ENCODE measurements around the gene NRBP1.

Gene NRBP1

GRCh38 chr2:27407798-27408491, 20.5 kb upstream of the NRBP1 start:
- H3K9me3 Mint-ChIP-seq, result no peaks in the 10 kb centered on the region
- H3K4me3 Mint-ChIP-seq, result peak overlapping the region; percentile 88 to 94 (median 92)
- peaks cover 23% of the 10 kb centered on the region for H3K4me1 Mint-ChIP-seq
- peaks cover 8% of the 10 kb centered on the region for H3K36me3 Mint-ChIP-seq (ENCODE audit: low read depth)
- H3K27ac Mint-ChIP-seq, result peak overlapping the region; percentile 78 to 84 (median 80)
- peak; percentile 61 to 69 (median 66) for TF ChIP-seq CTCF (IDR thresholded peaks at IDR 0.05; ENCODE audit: unreplicated experiment in 3 of 3)
- H3K27me3 Mint-ChIP-seq (ENCODE audit: low read depth), result no peaks in the 10 kb centered on the region

- H3K9me3 Mint-ChIP-seq, result no peaks in the 10 kb centered on the region
- peaks cover 8% of the 10 kb centered on the region for H3K36me3 Mint-ChIP-seq (ENCODE audit: low read depth)
- H3K27ac Mint-ChIP-seq, result peak overlapping the region; percentile 78 to 84 (median 80)
- H3K4me3 Mint-ChIP-seq, result peak overlapping the region; percentile 88 to 94 (median 92)
- H3K27me3 Mint-ChIP-seq (ENCODE audit: low read depth), result no peaks in the 10 kb centered on the region
- no peak for TF ChIP-seq CTCF (IDR thresholded peaks at IDR 0.05; ENCODE audit: unreplicated experiment in 3 of 3)
- H3K4me1 Mint-ChIP-seq, result peaks cover 23% of the 10 kb centered on the region
Observed at GRCh38 chr2:27408601-27409320, 19.7 kb upstream of the NRBP1 start.

GRCh38 chr2:27409321-27410073, 18.9 kb upstream of the NRBP1 start, which contains the start of gene PPM1G:
PPM1G (minus strand) TSS chr2:27409591; CDS start chr2:27409422, 169 bp downstream.
- no peak for TF ChIP-seq CTCF (IDR thresholded peaks at IDR 0.05; ENCODE audit: unreplicated experiment in 3 of 3)
- H3K4me1 Mint-ChIP-seq, result peaks cover 23% of the 10 kb centered on the region
- H3K27ac Mint-ChIP-seq, result peak within 1 kb of the TSS; percentile 92 to 97 (median 96)
- H3K27me3 Mint-ChIP-seq (ENCODE audit: low read depth), result no peaks in the 10 kb centered on the region
- peaks cover 8% of the 10 kb centered on the region for H3K36me3 Mint-ChIP-seq (ENCODE audit: low read depth)
- no peaks in the 10 kb centered on the region for H3K9me3 Mint-ChIP-seq
- peak within 1 kb of the TSS; percentile 88 to 97 (median 94) for H3K4me3 Mint-ChIP-seq

GRCh38 chr2:27412419-27413152, 15.8 kb upstream of the NRBP1 start:
- Mint-ChIP-seq H3K4me3 (peak overlapping the region; percentile 31 to 52 (median 31)), H3K27me3 (ENCODE audit: low read depth) (peaks cover 3% of the 10 kb centered on the region), H3K9me3 (no peaks in the 10 kb centered on the region), H3K4me1 (peaks cover 18% of the 10 kb centered on the region), H3K27ac (peak overlapping the region in 2 of 3 experiments; percentile 16 to 48), H3K36me3 (ENCODE audit: low read depth) (no peaks in the 10 kb centered on the region)
- no peak for TF ChIP-seq CTCF (IDR thresholded peaks at IDR 0.05; ENCODE audit: unreplicated experiment in 3 of 3)

GRCh38 chr2:27416151-27416550, 12.3 kb upstream of the NRBP1 start:
- Mint-ChIP-seq H3K36me3 (ENCODE audit: low read depth) (no peaks in the 10 kb centered on the region), H3K9me3 (no peaks in the 10 kb centered on the region), H3K27ac (no peak overlapping the region), H3K4me3 (no peak overlapping the region), H3K4me1 (peaks cover 4% of the 10 kb centered on the region), H3K27me3 (ENCODE audit: low read depth) (peaks cover 3% of the 10 kb centered on the region)
- TF ChIP-seq CTCF (IDR thresholded peaks at IDR 0.05; ENCODE audit: unreplicated experiment in 3 of 3), result no peak
